Neutrophil (primary cell): ENCODE measurements around the gene ATG2A.

Source experiments
- H3K27ac ChIP-seq: fragments of 200-600 bp; sonication (generic); 2 replicates; pipeline ENCODE4 v1.5.1; 2016; ENCODE audit warnings: mild to moderate bottlenecking, moderate library complexity
- H3K27me3 ChIP-seq: fragments of 200-600 bp; sonication (generic); 2 replicates; pipeline ENCODE4 v1.6.0; 2016; ENCODE audit warnings: mild to moderate bottlenecking
- H3K36me3 ChIP-seq: fragments of 200-600 bp; sonication (generic); 2 replicates; pipeline ENCODE4 v1.5.1; 2017
- H3K4me1 ChIP-seq, 2 experiments: fragments of 200-600 bp in 1 of 2; sonication (generic) in 1 of 2; 1 replicate in 1 of 2; 2 replicates in 1 of 2; pipeline versions ENCODE4 v1.5.1 to v1.6.1; 2013 to 2016; ENCODE audit warnings: low read depth in 1 of 2, low read length in 1 of 2, mild to moderate bottlenecking in 1 of 2, moderate library complexity in 1 of 2; ENCODE audit not compliant: control insufficient read depth in 1 of 2, insufficient read depth in 1 of 2
- H3K4me3 ChIP-seq, 2 experiments: fragments of 200-600 bp in 1 of 2; sonication (generic) in 1 of 2; 1 replicate in 1 of 2; 2 replicates in 1 of 2; pipeline ENCODE4 v1.5.1; 2013 to 2016; ENCODE audit warnings: low read depth in 1 of 2, low read length in 1 of 2, mild to moderate bottlenecking in 1 of 2, moderate library complexity in 1 of 2
- H3K9me3 ChIP-seq: fragments of 200-600 bp; sonication (generic); 2 replicates; pipeline ENCODE4 v1.5.1; 2016
- TF ChIP-seq, protein P1 (sequence below): fragments of 200-600 bp; sonication (generic); IDR thresholded peaks from 2 replicates; pipeline ENCODE4 v1.5.1; 2016; ENCODE audit warnings: antibody characterized with exemption

ATG2A gene

DNA sequence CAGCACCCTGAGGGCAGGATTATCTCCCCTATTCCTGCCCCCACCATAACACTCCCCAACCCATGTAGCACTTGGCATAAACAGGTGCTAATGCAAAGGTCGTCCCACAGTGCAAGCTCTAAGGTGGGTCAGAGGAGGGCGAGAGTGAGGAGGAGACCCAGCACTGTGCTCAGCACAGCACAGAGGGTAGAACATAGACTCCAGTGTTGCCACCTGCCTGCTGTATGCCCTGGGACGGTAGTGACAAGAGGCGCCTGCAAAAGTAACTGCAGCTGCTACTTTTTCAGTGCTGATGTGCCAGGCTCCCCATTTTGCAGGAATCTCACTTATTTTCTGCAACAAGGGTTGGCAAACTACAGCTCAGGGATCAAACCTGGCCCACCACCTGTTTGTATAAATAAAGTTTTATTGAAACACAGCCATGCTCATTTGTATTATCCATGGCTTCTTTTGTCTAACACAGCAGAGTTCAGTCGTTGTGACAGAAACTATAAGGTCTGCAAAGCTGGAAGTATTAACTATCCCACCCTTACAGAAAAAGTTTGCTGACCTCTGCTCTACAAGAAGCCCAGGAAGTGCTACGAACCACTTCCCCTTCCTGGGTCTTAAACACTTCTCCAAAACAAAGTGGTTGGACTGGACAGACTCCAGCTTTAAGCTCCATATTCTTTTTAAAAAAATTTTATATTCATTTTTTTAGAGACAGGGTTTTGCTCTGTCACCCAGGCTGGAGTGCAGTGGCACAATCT lies 55.6 kb downstream of the ATG2A start:
- peak overlapping the region; percentile 59 to 62 for H3K4me3 ChIP-seq
- no peaks in the 10 kb centered on the region for H3K27me3 ChIP-seq
- H3K9me3 ChIP-seq, result no peaks in the 10 kb centered on the region
- TF ChIP-seq, protein P1, sequence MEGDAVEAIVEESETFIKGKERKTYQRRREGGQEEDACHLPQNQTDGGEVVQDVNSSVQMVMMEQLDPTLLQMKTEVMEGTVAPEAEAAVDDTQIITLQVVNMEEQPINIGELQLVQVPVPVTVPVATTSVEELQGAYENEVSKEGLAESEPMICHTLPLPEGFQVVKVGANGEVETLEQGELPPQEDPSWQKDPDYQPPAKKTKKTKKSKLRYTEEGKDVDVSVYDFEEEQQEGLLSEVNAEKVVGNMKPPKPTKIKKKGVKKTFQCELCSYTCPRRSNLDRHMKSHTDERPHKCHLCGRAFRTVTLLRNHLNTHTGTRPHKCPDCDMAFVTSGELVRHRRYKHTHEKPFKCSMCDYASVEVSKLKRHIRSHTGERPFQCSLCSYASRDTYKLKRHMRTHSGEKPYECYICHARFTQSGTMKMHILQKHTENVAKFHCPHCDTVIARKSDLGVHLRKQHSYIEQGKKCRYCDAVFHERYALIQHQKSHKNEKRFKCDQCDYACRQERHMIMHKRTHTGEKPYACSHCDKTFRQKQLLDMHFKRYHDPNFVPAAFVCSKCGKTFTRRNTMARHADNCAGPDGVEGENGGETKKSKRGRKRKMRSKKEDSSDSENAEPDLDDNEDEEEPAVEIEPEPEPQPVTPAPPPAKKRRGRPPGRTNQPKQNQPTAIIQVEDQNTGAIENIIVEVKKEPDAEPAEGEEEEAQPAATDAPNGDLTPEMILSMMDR, result no peak
- H3K27ac ChIP-seq, result peak overlapping the region; percentile 99
- peaks cover 39% of the 10 kb centered on the region for H3K36me3 ChIP-seq
- peaks cover 100% of the 10 kb centered on the region in 2 experiments for H3K4me1 ChIP-seq

GRCh38 chr11:64859542-64860414 lies 57.2 kb downstream of the ATG2A start:
- Histone ChIP-seq H3K4me1 (peaks cover 100% of the 10 kb centered on the region in 2 experiments), H3K4me3 (peak overlapping the region; percentile 59 to 62), H3K27ac (peak overlapping the region; percentile 99), H3K27me3 (no peaks in the 10 kb centered on the region), H3K36me3 (peaks cover 56% of the 10 kb centered on the region), H3K9me3 (no peaks in the 10 kb centered on the region)
- TF ChIP-seq, protein P1, result no peak

DNA sequence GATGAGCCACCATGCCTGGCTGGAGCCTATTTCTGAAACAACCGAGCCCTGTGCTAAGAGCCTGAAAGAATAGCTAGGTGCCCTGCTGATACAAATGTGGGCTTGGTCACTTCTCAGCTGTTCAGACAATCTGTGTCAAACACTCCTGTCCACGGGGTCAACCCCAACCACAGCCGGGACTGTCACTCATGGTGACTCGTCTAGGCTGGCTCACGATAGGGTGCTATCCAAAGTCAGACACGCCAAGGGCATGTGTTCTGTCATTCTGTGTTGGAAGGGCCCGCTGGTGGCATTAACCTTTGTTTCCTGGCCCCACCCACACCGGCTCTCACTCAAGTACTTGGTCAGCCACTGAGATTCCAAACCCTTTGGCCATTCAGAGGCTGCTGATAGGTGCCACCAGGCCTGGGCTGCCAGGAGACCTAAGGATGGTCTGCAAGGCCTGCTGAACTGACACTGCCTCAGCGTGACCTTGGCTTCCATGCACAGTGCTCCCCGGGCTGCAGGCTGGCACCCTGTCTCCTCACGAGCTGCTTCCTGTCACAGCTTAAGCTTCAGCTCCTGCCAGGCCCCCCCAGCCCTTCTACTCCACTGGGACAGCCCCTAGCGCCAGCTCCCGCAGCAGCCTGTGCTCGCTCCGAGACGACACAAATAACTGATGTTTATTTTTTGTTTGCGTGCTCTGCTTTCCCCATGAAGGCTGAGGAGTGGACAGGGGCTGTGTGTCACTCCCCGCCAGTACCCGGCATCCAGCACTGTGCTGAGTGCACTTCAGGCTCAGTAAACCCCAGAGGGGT lies 58.3 kb downstream of the ATG2A start:
- Histone ChIP-seq H3K4me1 (peaks cover 100% of the 10 kb centered on the region in 2 experiments), H3K36me3 (peaks cover 62% of the 10 kb centered on the region), H3K27ac (peak overlapping the region; percentile 99), H3K27me3 (no peaks in the 10 kb centered on the region), H3K9me3 (no peaks in the 10 kb centered on the region), H3K4me3 (peak overlapping the region; percentile 59 to 62)
- TF ChIP-seq, protein P1, result no peak

DNA sequence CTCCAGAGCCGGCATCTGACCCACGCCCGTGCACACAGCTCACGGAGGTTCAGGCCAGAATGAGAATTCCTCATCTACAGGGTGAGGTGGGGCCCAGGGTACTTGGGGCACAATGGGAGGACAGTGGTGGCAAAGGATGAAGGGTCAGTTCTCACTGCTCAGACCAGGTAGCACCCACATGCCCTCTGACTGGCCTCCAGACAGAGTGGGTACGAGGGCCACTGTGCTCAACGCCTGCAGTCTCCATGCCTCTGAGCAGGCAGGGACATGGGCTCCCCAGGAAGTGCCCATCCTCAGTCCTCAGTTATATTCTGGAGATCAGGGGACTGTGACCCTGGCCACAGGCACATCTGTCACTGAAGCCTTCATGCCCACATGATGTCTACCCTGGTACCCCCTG lies 59.5 kb downstream of the ATG2A start:
- H3K4me1 ChIP-seq, result peaks cover 100% of the 10 kb centered on the region in 2 experiments
- H3K27ac ChIP-seq, result peak overlapping the region; percentile 99
- H3K36me3 ChIP-seq, result peaks cover 70% of the 10 kb centered on the region

More for the DNA sequence above, 59.5 kb downstream of the ATG2A start:
- no peaks in the 10 kb centered on the region for H3K9me3 ChIP-seq
- H3K4me3 ChIP-seq, result peak overlapping the region in 1 of 2 experiments; percentile 62
- TF ChIP-seq, protein P1, result no peak
- no peaks in the 10 kb centered on the region for H3K27me3 ChIP-seq
